Hepatocyte (in vitro differentiated cells): Measurements from ENCODE around the gene RTTN.

ENCODE experiments used
- EZH2 ChIP-seq: fragments of 200-600 bp; sonication (generic); IDR thresholded peaks from 2 replicates; pipeline ENCODE4 v1.6.1; 2016; ENCODE audit warnings: antibody characterized with exemption, mild to moderate bottlenecking, borderline replicate concordance
- TF ChIP-seq, protein P1 (sequence below): fragments of 200-600 bp; sonication (generic); IDR thresholded peaks from 2 replicates; pipeline ENCODE4 v1.5.1; 2016; ENCODE audit warnings: antibody characterized with exemption, mild to moderate bottlenecking; ENCODE audit not compliant: poor library complexity

DNA sequence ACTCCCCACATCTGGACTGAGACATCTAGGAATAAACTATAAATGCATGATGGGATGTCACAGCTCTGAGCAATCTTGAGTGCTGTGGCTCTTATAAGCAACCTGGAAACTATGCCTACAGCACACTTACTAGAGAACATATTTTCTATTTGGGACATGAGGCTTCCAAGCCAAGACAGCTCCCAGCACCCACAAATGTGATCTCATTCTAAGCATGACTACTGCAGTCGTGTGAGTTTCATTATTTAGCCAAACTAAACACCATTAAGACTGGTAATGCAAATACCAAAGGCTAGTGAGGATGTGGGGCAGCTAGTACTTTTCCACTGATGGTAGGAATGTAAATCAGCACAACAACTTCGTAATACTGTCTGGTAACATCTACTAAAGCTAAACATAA lies 72.5 kb downstream of the RTTN start:
- TF ChIP-seq EZH2 = no peak
- TF ChIP-seq, protein P1, sequence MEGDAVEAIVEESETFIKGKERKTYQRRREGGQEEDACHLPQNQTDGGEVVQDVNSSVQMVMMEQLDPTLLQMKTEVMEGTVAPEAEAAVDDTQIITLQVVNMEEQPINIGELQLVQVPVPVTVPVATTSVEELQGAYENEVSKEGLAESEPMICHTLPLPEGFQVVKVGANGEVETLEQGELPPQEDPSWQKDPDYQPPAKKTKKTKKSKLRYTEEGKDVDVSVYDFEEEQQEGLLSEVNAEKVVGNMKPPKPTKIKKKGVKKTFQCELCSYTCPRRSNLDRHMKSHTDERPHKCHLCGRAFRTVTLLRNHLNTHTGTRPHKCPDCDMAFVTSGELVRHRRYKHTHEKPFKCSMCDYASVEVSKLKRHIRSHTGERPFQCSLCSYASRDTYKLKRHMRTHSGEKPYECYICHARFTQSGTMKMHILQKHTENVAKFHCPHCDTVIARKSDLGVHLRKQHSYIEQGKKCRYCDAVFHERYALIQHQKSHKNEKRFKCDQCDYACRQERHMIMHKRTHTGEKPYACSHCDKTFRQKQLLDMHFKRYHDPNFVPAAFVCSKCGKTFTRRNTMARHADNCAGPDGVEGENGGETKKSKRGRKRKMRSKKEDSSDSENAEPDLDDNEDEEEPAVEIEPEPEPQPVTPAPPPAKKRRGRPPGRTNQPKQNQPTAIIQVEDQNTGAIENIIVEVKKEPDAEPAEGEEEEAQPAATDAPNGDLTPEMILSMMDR = no peak
